OCI-LY3 (cell line): ENCODE results near the gene ZNF592.

Experiments used
- H2AFZ ChIP-seq: fragments of 200-600, 300-600 bp; shearing (Covaris generic); 2 replicates; pipeline ENCODE4 v1.6.0; 2014; ENCODE audit warnings: antibody characterized with exemption, low read depth, low read length
- H3K27ac ChIP-seq: fragments of 200-600, 300-600 bp; sonication (generic); 2 replicates; pipeline ENCODE4 v1.5.1; 2014; ENCODE audit warnings: mild to moderate bottlenecking, low read length, moderate library complexity, mixed read lengths
- H3K27me3 ChIP-seq: fragments of 200-600, 300-600 bp; sonication (generic); 2 replicates; pipeline ENCODE4 v1.6.1; 2014; ENCODE audit warnings: low read depth, low read length, mixed read lengths
- H3K36me3 ChIP-seq: fragments of 200-600, 300-600 bp; sonication (generic); replicated peaks from 2 replicates; pipeline ENCODE3; 2014; ENCODE audit warnings: low read depth, low read length, mixed read lengths
- H3K4me1 ChIP-seq: fragments of 300-600, 200-600 bp; sonication (generic); 2 replicates; pipeline ENCODE4 v1.6.1; 2014; ENCODE audit warnings: low read length, mixed read lengths
- H3K4me2 ChIP-seq: fragments of 200-600, 300-600 bp; sonication (generic); 2 replicates; pipeline ENCODE4 v1.6.1; 2014; ENCODE audit warnings: low read length, mixed read lengths
- H3K4me3 ChIP-seq: fragments of 300-600, 200-600 bp; sonication (generic); 2 replicates; pipeline ENCODE4 v1.5.1; 2014; ENCODE audit warnings: antibody characterized with exemption, mild to moderate bottlenecking, low read length, moderate library complexity
- H3K79me2 ChIP-seq: fragments of 300-600, 200-600 bp; shearing (Covaris generic); 2 replicates; pipeline ENCODE4 v1.6.1; 2014; ENCODE audit warnings: mild to moderate bottlenecking, low read length, mixed read lengths
- H3K9ac ChIP-seq: fragments of 300-600, 200-600 bp; shearing (Covaris generic); 2 replicates; pipeline ENCODE4 v1.6.0; 2014; ENCODE audit warnings: mild to moderate bottlenecking, low read length, moderate library complexity
- H3K9me3 ChIP-seq: fragments of 200-600, 300-600 bp; shearing (Covaris generic); 2 replicates; pipeline ENCODE4 v1.6.1; 2014; ENCODE audit warnings: low read length, mixed read lengths; ENCODE audit not compliant: insufficient read depth
- H4K20me1 ChIP-seq: fragments of 200-600, 300-600 bp; sonication (generic); 2 replicates; pipeline ENCODE4 v1.6.1; 2016; ENCODE audit warnings: low read length, mixed read lengths; ENCODE audit not compliant: insufficient read depth
- CTCF ChIP-seq: fragments of 200-600, 300-600 bp; sonication (generic); IDR thresholded peaks from 2 replicates; pipeline ENCODE4 v1.5.1; 2014; ENCODE audit warnings: antibody characterized with exemption, low read length, low read depth
- EZH2phosphoT487 ChIP-seq: fragments of 200-600 bp; shearing (Covaris generic); IDR thresholded peaks from 2 replicates; pipeline ENCODE4 v1.6.1; 2018; ENCODE audit warnings: antibody characterized with exemption, mixed run types, low read depth

ZNF592 gene

GRCh38 chr15:84823282-84823878 lies 75.0 kb downstream of the ZNF592 start:
- Histone ChIP-seq H3K27ac (no peak overlapping the region), H3K27me3 (no peaks in the 10 kb centered on the region), H3K4me1 (peaks cover 4% of the 10 kb centered on the region; the same call in 1 of the 2 replicates)

GRCh38 chr15:84824260-84825007 lies 76.0 kb downstream of the ZNF592 start:
- no peak overlapping the region for H3K4me2 ChIP-seq
- no peak for TF ChIP-seq EZH2phosphoT487
- TF ChIP-seq CTCF, result no peak
- no peak overlapping the region for H3K4me3 ChIP-seq
- no peaks in the 10 kb centered on the region for H3K9me3 ChIP-seq
- no peak overlapping the region for H2AFZ ChIP-seq
- H3K9ac ChIP-seq, result no peak overlapping the region
- H3K4me1 ChIP-seq, result peaks cover 9% of the 10 kb centered on the region
- no peak overlapping the region for H3K27ac ChIP-seq
- H3K27me3 ChIP-seq, result no peaks in the 10 kb centered on the region
- no peaks in the 10 kb centered on the region for H4K20me1 ChIP-seq
- no peaks in the 10 kb centered on the region for H3K79me2 ChIP-seq
- H3K36me3 ChIP-seq, result no peaks in the 10 kb centered on the region

More at GRCh38 chr15:84823282-84823878, 75.0 kb downstream of the ZNF592 start:
- Histone ChIP-seq H3K4me2 (no peak overlapping the region), H3K36me3 (no peaks in the 10 kb centered on the region), H3K9ac (no peak overlapping the region), H3K79me2 (no peaks in the 10 kb centered on the region), H4K20me1 (no peaks in the 10 kb centered on the region), H2AFZ (no peak overlapping the region), H3K9me3 (no peaks in the 10 kb centered on the region), H3K4me3 (no peak overlapping the region)
- TF ChIP-seq EZH2phosphoT487 (no peak), CTCF (no peak)

GRCh38 chr15:84826369-84826823 lies 78.0 kb downstream of the ZNF592 start:
- no peaks in the 10 kb centered on the region for H3K9me3 ChIP-seq
- H3K9ac ChIP-seq, result no peak overlapping the region
- H3K4me2 ChIP-seq, result peak overlapping the region; percentile 29; the same call in 1 of the 2 replicates
- no peaks in the 10 kb centered on the region for H4K20me1 ChIP-seq
- peaks cover 17% of the 10 kb centered on the region for H3K4me1 ChIP-seq
- TF ChIP-seq CTCF (peak; percentile 94), EZH2phosphoT487 (no peak)
- no peaks in the 10 kb centered on the region for H3K36me3 ChIP-seq
- H2AFZ ChIP-seq, result peak overlapping the region; percentile 87
- no peaks in the 10 kb centered on the region for H3K79me2 ChIP-seq
- no peak overlapping the region for H3K27ac ChIP-seq
- no peak overlapping the region for H3K4me3 ChIP-seq
- H3K27me3 ChIP-seq, result no peaks in the 10 kb centered on the region

- Histone ChIP-seq H2AFZ (no peak overlapping the region), H3K9ac (no peak overlapping the region), H3K27ac (no peak overlapping the region), H4K20me1 (no peaks in the 10 kb centered on the region), H3K36me3 (no peaks in the 10 kb centered on the region), H3K4me2 (no peak overlapping the region), H3K4me1 (peaks cover 17% of the 10 kb centered on the region), H3K9me3 (no peaks in the 10 kb centered on the region), H3K4me3 (no peak overlapping the region), H3K79me2 (no peaks in the 10 kb centered on the region), H3K27me3 (no peaks in the 10 kb centered on the region)
- TF ChIP-seq CTCF (no peak), EZH2phosphoT487 (no peak)
Measured at GRCh38 chr15:84827246-84827645, 78.9 kb downstream of the ZNF592 start.
